Measurements from ENCODE around the gene SVEP1.

DNA sequence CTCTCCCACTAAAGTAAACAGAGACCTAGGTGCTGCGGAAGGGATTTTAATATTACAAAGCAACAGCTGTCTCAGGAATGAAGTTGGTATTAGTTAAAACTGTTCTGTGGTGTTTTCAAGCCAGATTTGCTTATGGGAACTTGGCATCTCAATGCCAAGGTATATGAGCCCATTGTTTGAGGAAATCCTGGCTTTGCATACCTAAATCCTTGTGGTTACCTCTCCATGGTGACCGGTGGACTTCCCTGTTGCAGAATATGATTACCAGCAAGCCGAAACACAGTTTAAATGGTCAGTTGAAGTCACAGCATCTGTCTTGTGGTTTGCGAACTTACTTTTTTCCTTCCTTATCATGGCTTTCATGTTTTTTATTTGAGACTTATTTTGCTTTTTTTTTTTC, 179.6 kb downstream of the SVEP1 start:
- TF ChIP-seq, protein P1, sequence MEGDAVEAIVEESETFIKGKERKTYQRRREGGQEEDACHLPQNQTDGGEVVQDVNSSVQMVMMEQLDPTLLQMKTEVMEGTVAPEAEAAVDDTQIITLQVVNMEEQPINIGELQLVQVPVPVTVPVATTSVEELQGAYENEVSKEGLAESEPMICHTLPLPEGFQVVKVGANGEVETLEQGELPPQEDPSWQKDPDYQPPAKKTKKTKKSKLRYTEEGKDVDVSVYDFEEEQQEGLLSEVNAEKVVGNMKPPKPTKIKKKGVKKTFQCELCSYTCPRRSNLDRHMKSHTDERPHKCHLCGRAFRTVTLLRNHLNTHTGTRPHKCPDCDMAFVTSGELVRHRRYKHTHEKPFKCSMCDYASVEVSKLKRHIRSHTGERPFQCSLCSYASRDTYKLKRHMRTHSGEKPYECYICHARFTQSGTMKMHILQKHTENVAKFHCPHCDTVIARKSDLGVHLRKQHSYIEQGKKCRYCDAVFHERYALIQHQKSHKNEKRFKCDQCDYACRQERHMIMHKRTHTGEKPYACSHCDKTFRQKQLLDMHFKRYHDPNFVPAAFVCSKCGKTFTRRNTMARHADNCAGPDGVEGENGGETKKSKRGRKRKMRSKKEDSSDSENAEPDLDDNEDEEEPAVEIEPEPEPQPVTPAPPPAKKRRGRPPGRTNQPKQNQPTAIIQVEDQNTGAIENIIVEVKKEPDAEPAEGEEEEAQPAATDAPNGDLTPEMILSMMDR (IDR thresholded peaks at IDR 0.05; ENCODE audit: poor library complexity) = no peak
- no peak for TF ChIP-seq EZH2 (IDR thresholded peaks at IDR 0.05; ENCODE audit: borderline replicate concordance)
- no peak for TF ChIP-seq EZH2phosphoT487 (IDR thresholded peaks at IDR 0.05; ENCODE audit: low read depth, severe bottlenecking, unreplicated experiment)

All from hepatocyte (in vitro differentiated cells).